Stomach (tissue), 4 donors: ENCODE results near the gene GLRA2.

Experiments used
- POLR2AphosphoS5 ChIP-seq, 3 donors: sonication (generic); formaldehyde crosslinking; IDR thresholded peaks; one replicate each; pipeline ENCODE4 v1.6.1; 2016; ENCODE audit warnings: antibody characterized with exemption in 3 of 3
- TF ChIP-seq, protein P1 (sequence below), 7 experiments: fragments of 450-650 bp in 4 of 7; fragments of 200-600 bp in 3 of 7; sonication (generic) in 3 of 7; IDR thresholded peaks; one replicate each; pipeline ENCODE4 v1.5.1; 2016 to 2019; ENCODE audit warnings: antibody characterized with exemption in 7 of 7, control low read depth in 2 of 7, mild to moderate bottlenecking in 1 of 7

DNA sequence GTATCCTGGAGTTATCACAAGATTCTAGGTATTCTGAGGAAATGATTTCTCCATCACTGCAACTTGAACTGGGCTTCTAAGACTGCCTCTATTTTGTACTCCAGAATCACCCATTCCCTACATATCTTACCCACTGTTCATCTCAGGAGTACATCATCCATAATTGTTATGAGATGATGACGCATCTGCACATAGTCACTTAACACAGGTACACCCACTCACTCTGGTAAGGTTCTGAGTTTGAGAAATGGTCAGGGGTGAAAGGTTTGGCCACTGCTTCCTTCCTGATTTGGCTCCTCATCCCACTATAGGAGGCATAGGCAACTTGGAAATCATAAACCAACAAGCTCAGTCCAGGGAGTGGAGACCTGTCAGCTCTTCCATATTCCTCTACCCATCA, 143.9 kb downstream of the GLRA2 start:
- TF ChIP-seq, protein P1, sequence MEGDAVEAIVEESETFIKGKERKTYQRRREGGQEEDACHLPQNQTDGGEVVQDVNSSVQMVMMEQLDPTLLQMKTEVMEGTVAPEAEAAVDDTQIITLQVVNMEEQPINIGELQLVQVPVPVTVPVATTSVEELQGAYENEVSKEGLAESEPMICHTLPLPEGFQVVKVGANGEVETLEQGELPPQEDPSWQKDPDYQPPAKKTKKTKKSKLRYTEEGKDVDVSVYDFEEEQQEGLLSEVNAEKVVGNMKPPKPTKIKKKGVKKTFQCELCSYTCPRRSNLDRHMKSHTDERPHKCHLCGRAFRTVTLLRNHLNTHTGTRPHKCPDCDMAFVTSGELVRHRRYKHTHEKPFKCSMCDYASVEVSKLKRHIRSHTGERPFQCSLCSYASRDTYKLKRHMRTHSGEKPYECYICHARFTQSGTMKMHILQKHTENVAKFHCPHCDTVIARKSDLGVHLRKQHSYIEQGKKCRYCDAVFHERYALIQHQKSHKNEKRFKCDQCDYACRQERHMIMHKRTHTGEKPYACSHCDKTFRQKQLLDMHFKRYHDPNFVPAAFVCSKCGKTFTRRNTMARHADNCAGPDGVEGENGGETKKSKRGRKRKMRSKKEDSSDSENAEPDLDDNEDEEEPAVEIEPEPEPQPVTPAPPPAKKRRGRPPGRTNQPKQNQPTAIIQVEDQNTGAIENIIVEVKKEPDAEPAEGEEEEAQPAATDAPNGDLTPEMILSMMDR (IDR thresholded peaks at IDR 0.05), result no peak
- no peak for TF ChIP-seq POLR2AphosphoS5 (IDR thresholded peaks at IDR 0.05)
